ENCODE results near the gene DENND1A.
"Not testable (repeated sequence)": the region's sequence is repeated elsewhere in the genome, so short reads cannot be mapped to it uniquely, and the experiment has no call there.

DENND1A gene

DNA sequence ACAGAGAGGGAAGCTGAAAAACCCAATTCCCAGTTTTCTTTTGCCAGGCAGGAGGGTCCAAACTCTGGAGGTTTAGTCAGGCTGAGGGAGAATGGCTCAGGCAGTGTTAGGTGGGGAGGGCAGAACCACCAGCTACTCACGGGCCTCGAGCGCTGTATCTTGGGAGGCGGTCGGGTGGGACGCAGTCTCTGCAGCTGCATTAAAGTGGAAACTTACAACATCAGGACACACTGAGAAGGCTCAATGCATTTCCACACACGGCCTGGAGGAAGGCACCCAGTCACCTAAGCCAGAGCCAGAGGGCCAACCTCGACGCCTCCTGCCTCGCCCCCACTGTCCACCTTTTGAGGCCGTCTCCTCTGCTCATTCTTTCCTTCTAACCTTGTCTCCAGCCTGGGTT lies 518.3 kb downstream of the DENND1A start:
- no peak for DNase-seq (ENCODE audit: low read depth in 2 of 2)

DNA sequence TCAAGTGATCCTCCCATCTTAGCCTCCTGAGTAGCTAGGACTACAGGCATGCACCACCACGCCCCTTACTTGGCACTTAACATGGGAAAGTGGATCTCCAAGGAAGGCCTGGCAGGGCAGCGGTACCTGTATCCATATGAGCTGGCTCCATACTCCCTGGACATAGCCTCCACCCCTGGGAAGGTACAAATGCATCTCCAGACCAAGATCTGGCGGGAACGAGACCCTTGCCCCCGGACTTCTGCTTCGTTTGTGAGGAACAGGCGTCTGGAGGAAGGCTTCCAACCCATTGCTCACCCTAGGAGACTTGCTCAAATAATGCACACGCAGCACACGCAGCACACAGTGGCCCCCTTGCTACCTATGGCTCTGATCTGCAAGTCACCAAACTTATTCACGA lies 518.7 kb downstream of the DENND1A start:
- DNase-seq (ENCODE audit: low read depth in 2 of 2) = no peak

DNA sequence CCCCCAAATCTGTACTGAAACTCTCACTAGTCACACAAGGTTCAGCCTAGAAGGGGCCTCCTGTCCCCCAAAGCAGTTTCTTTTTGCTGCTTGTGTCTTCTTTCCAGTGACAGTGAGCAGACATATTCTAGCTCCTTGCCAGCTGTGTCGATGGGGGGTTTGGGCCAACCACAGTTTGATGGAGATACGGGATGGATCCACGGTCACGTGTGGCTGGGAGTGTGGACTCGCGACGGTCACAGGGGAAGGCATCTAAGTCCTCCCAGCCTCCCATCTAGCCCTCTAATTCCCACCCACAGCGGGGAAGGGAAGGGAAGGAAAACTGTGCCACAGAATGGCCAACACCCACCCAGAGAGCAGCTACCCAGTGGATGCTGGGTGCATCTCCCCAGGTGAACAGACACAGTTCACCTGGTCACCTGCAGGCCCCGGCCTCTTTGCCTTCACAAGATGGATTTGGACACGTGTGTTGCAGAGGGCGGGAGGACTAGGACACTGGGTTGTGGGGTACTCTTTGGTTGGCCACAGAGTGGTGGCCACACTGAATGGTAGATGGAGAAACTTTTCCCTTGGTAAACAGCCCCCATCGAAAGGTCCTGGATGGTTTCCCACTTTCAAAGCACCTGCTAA lies 519.5 kb downstream of the DENND1A start:
- DNase-seq (ENCODE audit: low read depth in 2 of 2) = no peak

GRCh38 chr9:123408313-123409262 lies 521.3 kb downstream of the DENND1A start:
- no peak for DNase-seq (ENCODE audit: low read depth in 2 of 2)

DNA sequence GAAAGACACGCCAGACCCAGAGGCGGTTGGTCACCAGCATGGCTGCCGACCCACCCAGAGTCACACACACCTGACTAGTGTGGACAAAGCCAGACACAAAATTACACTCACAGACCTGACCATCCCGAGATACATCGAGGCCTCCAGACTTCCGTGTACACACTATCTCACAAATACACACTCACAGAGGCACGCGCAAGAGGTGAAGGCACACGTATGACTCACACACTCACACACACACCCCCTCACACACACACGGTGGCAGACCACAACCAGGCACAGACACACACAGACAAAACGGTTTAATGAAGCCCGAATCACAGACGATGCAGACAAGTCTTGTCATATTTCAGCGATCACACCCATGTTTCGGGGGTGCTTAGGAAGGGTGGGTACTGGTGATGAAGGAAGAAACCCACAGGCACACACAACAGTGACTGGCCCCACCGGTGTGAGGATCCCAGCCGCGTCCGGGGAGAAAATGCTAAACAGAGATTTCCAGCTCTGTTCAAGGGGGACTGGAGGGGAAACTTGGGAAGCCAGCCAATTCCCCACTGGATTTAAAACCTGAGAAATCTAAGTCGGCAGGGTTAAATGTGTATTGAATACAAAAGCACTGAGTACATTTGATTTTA lies 522.6 kb downstream of the DENND1A start:
- DNase-seq (ENCODE audit: low read depth in 2 of 2) = no peak

DNA sequence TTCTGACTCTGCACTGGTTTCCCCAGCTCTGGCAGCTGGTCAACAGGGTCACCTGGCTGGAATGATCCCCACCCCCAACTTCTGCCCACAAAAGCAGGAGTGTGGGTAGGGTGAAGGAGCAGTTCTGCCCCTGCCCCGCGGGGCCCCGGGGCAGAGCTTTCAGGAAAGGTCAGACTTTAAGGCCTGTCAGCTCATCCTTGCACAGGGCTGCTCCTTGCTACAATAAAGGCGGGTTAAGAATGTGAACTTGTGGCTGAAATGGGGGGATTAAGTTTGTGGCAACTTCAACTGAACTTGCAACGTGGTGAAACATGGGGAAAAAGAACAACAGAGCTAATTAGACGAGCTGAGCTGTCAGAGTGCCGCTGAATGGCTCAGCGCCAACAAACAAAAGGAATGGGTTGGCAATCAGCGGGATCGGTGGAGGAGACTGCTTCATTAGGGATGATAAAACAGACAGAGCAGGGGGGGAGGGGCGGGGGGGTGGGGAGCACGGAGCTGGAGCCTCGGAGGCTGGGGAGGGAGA lies 523.2 kb downstream of the DENND1A start:
- no peak for DNase-seq (ENCODE audit: low read depth in 2 of 2)

GRCh38 chr9:123406016-123406415 lies 523.9 kb downstream of the DENND1A start:
- DNase-seq (ENCODE audit: low read depth in 2 of 2) = no peak

DNA sequence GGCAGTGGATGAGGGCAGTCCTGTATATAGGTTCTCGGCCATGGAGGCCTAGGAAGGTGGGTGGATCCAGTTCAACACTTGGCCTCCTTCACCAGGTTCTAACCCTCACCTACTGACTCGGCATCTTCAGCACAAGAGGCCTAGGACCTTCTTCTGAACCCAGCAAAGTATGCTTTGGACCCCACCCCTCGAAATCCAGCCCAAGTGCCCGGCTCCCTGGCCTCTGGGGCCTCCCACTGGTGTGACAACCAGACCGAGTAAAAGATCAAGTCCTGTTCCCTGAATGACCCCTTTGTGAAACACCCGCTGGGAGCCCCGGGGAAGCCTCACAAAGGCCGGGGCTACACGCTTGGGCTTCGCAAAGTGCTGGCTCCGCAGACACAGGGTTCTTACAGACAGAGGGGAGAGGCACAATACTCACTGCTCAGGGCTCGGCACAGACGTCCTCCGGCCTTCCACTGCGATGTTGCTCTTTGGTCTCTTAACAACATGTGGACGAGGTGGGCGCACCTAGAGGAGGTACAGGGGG lies 526.9 kb downstream of the DENND1A start:
- no peak for DNase-seq (ENCODE audit: low read depth in 2 of 2)

GRCh38 chr9:123401879-123402513 lies 527.9 kb downstream of the DENND1A start:
- no peak for DNase-seq (ENCODE audit: low read depth in 2 of 2)

GRCh38 chr9:123400926-123401503 lies 528.9 kb downstream of the DENND1A start:
- no peak for DNase-seq (ENCODE audit: low read depth in 2 of 2)

- DNase-seq (ENCODE audit: low read depth in 2 of 2) = no peak
These were observed 530.0 kb downstream of the DENND1A start for GRCh38 chr9:123399803-123400378.

- DNase-seq (ENCODE audit: low read depth in 2 of 2) = not testable (repeated sequence)
These were observed 531.0 kb downstream of the DENND1A start for GRCh38 chr9:123398938-123399337.

DNA sequence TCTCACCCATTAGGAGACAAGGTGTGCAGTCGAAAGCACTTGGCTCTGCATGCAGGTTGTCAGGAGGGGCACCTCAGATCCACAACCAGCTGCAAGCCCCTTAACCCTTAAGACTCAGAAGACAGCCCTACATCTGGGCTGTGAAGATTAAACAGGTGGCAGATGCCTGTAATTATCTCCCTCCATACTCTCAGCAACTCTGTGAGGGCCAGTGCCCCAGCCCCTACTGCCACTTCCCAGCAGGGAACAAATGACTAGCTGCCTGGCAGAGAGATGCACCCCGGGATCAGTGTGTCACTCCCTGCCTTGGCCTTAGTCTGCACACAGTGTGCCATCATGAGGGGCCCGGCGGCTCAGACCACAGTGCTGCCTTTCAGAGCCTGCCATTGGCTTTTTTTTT lies 532.0 kb downstream of the DENND1A start:
- DNase-seq (ENCODE audit: low read depth in 2 of 2) = no peak

- DNase-seq (ENCODE audit: low read depth in 2 of 2) = no peak
These were observed 534.0 kb downstream of the DENND1A start for GRCh38 chr9:123395689-123396511.

DNA sequence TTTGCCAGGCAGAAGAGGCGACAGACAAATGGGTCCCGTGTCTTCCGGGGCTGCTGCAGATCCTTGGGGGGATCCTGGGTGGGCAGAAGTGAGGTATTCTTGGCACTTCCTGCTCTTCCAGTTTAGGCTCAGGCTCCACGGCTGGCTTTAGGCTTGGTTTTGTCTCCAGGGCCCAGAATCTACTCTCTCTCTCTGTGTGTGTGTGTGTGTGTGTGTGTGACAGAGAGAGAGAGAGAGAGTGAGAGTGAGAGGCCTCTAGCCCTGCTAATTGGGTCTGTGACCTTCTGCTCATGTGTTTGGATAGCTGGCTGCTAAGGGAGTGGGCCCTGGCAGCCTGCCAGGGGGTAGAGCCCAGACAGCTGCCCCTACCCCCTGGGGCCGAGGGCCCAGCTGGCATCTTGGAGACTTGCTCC lies 534.6 kb downstream of the DENND1A start:
- DNase-seq (ENCODE audit: low read depth in 2 of 2) = no peak

DNA sequence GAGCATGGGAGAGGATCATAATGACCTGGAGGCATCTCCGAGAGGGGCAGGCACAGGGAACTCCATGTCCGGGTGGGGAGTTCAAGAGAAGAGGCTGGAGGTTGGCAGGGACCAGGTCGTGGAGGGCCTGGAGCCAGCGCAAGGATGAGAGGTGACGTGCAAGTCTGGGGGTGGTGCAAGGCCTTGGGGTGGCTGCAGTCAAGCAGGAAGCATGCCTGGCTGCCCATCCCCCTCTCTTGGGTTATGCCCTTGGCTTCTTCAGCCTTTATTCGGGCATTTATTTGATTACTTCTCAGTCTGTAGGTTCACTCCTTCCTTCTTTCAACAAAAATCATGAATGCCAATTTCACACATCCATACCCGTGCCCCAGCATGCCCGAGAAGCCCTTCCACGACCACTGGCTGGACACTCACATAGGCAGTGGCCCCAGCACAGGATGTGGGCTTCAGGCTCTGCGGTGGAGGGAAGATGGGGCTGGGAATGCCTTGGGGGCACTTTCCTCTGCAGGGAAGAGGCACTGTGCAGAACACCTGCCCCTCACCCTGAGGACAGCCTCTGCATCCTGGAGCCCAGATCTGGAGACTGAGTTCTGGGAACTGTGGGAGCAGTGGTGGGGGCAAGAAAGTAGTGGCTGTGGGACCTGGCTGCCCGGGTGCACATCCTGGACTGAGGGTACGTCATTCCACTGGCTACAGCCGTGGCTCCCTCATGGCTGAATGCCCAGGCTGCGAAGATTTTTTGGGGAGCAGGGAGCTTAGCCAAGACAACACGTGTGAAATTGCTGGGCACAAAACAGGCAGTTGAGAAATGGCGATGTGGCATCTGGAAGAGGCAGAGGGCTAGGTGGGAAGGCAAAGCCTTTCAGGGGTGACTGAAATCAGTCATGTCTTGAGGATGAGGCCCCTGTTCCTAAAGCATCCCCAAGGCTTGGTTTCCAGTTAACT lies 535.4 kb downstream of the DENND1A start:
- DNase-seq (ENCODE audit: low read depth in 2 of 2) = no peak

DNA sequence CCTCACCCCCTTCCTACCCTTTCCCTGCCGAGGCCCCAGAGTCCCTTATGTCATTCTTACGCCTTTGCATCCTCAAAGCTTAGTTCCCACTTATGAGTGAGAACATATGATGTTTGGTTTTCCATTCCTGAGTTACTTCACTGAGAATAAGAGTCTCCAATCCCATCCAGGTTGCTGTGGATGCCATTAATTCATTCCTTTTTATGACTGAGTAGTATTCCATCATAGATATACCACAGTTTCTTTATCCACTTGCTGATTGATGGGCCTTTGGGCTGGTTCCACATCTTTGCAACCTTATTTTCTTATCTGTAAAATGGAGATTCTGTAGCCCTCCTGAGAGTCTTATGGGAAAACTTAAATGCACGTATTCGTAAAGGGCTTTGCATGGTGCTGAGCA lies 537.1 kb downstream of the DENND1A start:
- DNase-seq (ENCODE audit: low read depth in 2 of 2) = no peak

DNA sequence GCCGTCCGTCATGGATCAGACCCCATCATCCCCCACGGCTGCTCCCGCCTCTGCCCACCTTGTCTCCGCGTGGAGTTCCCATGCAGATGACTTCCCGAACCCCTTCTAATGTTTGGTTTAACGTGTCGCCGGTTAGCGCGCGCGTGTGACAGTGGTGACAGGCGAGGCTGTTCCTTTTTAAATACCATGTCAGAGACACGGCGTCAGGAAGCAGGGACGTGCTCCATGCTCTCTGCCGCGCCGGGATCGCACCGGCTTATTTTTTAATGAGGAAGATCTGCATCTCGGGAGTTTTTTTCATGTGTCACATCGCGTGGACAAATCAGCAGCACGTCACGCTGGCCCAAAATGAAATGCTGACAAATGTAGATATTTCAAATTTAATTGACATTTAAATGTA lies 538.0 kb downstream of the DENND1A start:
- no peak for DNase-seq (ENCODE audit: low read depth in 2 of 2)

DNA sequence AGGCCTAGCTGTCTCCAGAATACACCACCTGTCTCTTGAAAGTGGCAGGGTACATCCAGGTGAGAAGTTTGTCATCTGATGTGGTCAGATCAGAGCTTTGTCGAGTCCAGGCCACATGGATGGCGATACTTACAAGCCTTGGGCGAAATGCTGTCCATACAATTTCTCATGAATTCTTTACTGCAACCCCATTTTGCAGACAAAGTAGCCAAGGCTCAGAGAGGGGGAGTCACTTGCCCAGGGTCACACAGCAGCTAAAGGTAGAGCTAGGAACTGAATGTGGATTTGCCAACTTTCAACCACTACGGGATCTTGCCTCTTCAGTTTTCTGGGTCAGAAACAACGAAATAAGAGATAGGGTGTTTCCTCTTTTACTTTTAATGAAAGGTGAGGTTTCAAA lies 538.7 kb downstream of the DENND1A start:
- no peak for DNase-seq (ENCODE audit: low read depth in 2 of 2)

Data from fibroblast of skin of left biceps (primary cell).